SH-SY5Y (cell line): Measurements from ENCODE around the gene EYA4.

Experiments used
- GATA2 ChIP-seq: IDR thresholded peaks from 2 replicates; pipeline ENCODE4 v1.6.1; 2011; ENCODE audit warnings: mild to moderate bottlenecking, low read depth, low read length
- GATA3 ChIP-seq: IDR thresholded peaks from 2 replicates; pipeline ENCODE4 v1.6.1; 2011; ENCODE audit warnings: low read depth, mild to moderate bottlenecking, low read length, moderate library complexity

DNA sequence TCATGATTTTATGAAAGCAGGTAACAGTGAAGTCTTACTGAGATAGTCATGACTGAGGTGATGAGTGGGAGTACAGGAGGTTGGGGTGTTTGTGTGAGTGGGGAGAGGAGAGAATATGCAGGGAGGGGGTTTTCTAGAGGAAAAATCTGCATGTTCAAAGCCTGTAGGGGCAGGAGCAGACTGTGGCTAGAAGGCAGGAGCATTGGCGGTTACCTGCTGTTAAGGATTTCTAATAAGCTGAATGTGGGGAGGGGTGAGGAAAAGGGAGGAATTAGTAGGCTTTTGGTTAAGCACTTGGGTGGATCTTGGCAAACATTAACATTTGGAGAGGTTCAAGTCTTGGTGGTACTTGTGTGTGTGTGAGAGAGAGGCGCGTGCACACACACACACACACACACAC, 70.8 kb downstream of the EYA4 start:
- TF ChIP-seq GATA3 (no peak), GATA2 (no peak)
